HepG2 (cell line): Measurements from ENCODE around the gene DCDC1. TPM values are rescaled to one million over a fixed set of nuclear protein-coding genes. Genes with fewer than 3 reads are reported as not detected.

Source experiments
- ATAC-seq: fragments of 200-7000 bp; cut with Tn5 transposase; 3 replicates; pipeline ENCODE4 v1.9.1; 2020; ENCODE audit warnings: mild to moderate bottlenecking, moderate library complexity
- BruUV-seq: library from RNA; stranded (reverse); fragments of 400-500 nt; replicated peaks from 2 replicates; lab custom pipeline; 2021; lab: Mats Ljungman, UMichigan
- CTCF ChIA-PET: fragments of 300-600 bp; formaldehyde crosslinking; extraction: SDS; loops from one replicate; lab custom pipeline; 2021; ENCODE audit warnings: low total read pairs, inconsistent platforms, low intra/inter-chr PET ratio; lab: Yijun Ruan, JAX
- POLR2A ChIA-PET: fragments of 350-600 bp; sonication (Branson Sonifier 250); formaldehyde crosslinking; loops from one replicate; lab custom pipeline; 2020; ENCODE audit warnings: antibody characterized with exemption, inconsistent platforms; lab: Yijun Ruan, JAX
- DNase-seq: peaks from one replicate; pipeline ENCODE4 v3.0.0-alpha.2; 2015; ENCODE audit warnings: low spot score
- FAIRE-seq: peaks from 3 replicates; lab custom pipeline; 2011; peaks lifted over from hg19 to GRCh38; lab: Jason Lieb, UNC
- H2AFZ ChIP-seq: one replicate; pipeline ENCODE4 v1.6.1; 2011; ENCODE audit warnings: low read length, inconsistent platforms
- H3K27ac ChIP-seq: fragments of 300-600 bp; 3 replicates; pipeline ENCODE4 v1.8.0; 2011; ENCODE audit warnings: mixed run types, mild to moderate bottlenecking, mixed read lengths, low read length, inconsistent platforms; ENCODE audit not compliant: insufficient read depth; ENCODE audit errors: extremely low read length
- H3K27me3 ChIP-seq, 2 experiments: fragments of 200-600 bp in 1 of 2; 2 replicates in 1 of 2; 3 replicates in 1 of 2; pipeline versions ENCODE4 v1.6.0 to v1.8.0; 2011; ENCODE audit warnings: low read length in 2 of 2, mild to moderate bottlenecking in 2 of 2, moderate library complexity in 2 of 2, inconsistent platforms in 1 of 2; ENCODE audit not compliant: insufficient read depth in 2 of 2, control insufficient read depth in 1 of 2
- H3K36me3 ChIP-seq, 2 experiments: fragments of 200-600 bp in 1 of 2; replicated peaks in 1 of 2; 2 replicates in 1 of 2; 3 replicates in 1 of 2; pipeline versions ENCODE4 v1.5.1 to v1.8.0; 2011; ENCODE audit warnings: low read length in 2 of 2, inconsistent platforms in 1 of 2; ENCODE audit not compliant: insufficient read depth in 2 of 2, control insufficient read depth in 1 of 2
- H3K4me1 ChIP-seq: 2 replicates; pipeline ENCODE4 v1.5.1; 2012; ENCODE audit warnings: low read length, inconsistent platforms; ENCODE audit not compliant: insufficient read depth
- H3K4me2 ChIP-seq: 2 replicates; pipeline ENCODE4 v1.6.0; 2011; ENCODE audit warnings: low read depth, low read length, inconsistent platforms
- H3K4me3 ChIP-seq, 3 experiments: fragments of 200-600 bp in 1 of 3; sonication (generic), shearing (Covaris generic) in 1 of 3; replicated peaks in 1 of 3; 2 replicates each; pipeline ENCODE4 v1.5.1; 2011 to 2016; ENCODE audit warnings: low read length in 3 of 3, inconsistent platforms in 2 of 3, low read depth in 2 of 3, mild to moderate bottlenecking in 2 of 3, control low read depth in 1 of 3, mixed read lengths in 1 of 3; ENCODE audit not compliant: insufficient read depth in 1 of 3
- H3K79me2 ChIP-seq: one replicate; pipeline ENCODE4 v1.6.1; 2011; ENCODE audit warnings: low read length, inconsistent platforms; ENCODE audit not compliant: insufficient read depth
- H3K9ac ChIP-seq: 2 replicates; pipeline ENCODE4 v1.6.0; 2011; ENCODE audit warnings: mild to moderate bottlenecking, low read depth, low read length, inconsistent platforms; ENCODE audit not compliant: insufficient read depth
- H3K9me3 ChIP-seq: 2 replicates; pipeline ENCODE4 v1.5.1; 2012; ENCODE audit warnings: mild to moderate bottlenecking, low read length
- H4K20me1 ChIP-seq: 2 replicates; pipeline ENCODE4 v1.6.0; 2011; ENCODE audit warnings: inconsistent platforms, mild to moderate bottlenecking, low read length, moderate library complexity; ENCODE audit not compliant: insufficient read depth
- BORCS8-MEF2B ChIP-seq: sonication (generic); formaldehyde crosslinking; IDR thresholded peaks from 2 replicates; pipeline ENCODE4 v1.8.0; 2022; ENCODE audit warnings: mild to moderate bottlenecking, missing genetic modification reagents
- CBFB ChIP-seq: sonication (generic); formaldehyde crosslinking; IDR thresholded peaks from 2 replicates; pipeline ENCODE4 v1.4.0; 2020; ENCODE audit warnings: missing genetic modification reagents
- EP300 ChIP-seq, 3 experiments: sonication (generic) in 1 of 3; formaldehyde crosslinking in 1 of 3; IDR thresholded peaks; 2 replicates each; pipeline versions ENCODE4 v1.5.1 to v1.6.1; 2011 to 2020; ENCODE audit warnings: low read depth in 2 of 3, low read length in 2 of 3, borderline replicate concordance in 1 of 3, improper control_type of control experiment in 1 of 3, mild to moderate bottlenecking in 1 of 3, missing genetic modification reagents in 1 of 3, moderate library complexity in 1 of 3
- FOXA1 ChIP-seq, 2 experiments: fragments of 450-650 bp in 1 of 2; sonication (generic) in 1 of 2; formaldehyde crosslinking in 1 of 2; IDR thresholded peaks; 2 replicates each; pipeline versions ENCODE4 v1.4.0 to v1.6.1; 2016 to 2020; ENCODE audit warnings: missing genetic modification reagents in 1 of 2
- HMG20B ChIP-seq: conservative IDR thresholded peaks from 2 replicates; pipeline ENCODE4 v1.6.1; 2016; ENCODE audit warnings: missing genetic modification reagents, missing compliant biosample characterization
- STAT6 ChIP-seq: sonication (generic); formaldehyde crosslinking; IDR thresholded peaks from 2 replicates; pipeline ENCODE4 v1.4.0; 2020; ENCODE audit warnings: missing genetic modification reagents, mild to moderate bottlenecking, borderline replicate concordance
- TRAFD1 ChIP-seq: sonication (generic); formaldehyde crosslinking; IDR thresholded peaks from 2 replicates; pipeline ENCODE4 v1.5.1; 2020; ENCODE audit warnings: missing genetic modification reagents, mild to moderate bottlenecking, borderline replicate concordance
- TRIM24 ChIP-seq: sonication (generic); formaldehyde crosslinking; IDR thresholded peaks from 2 replicates; pipeline ENCODE4 v1.8.0; 2022; ENCODE audit warnings: mild to moderate bottlenecking, missing genetic modification reagents
- ZBTB38 ChIP-seq: sonication (generic); formaldehyde crosslinking; IDR thresholded peaks from 2 replicates; pipeline ENCODE4 v1.5.1; 2020; ENCODE audit warnings: mild to moderate bottlenecking, missing genetic modification reagents
- ZBTB46 ChIP-seq: sonication (generic); formaldehyde crosslinking; IDR thresholded peaks from 2 replicates; pipeline ENCODE4 v1.4.0; 2020; ENCODE audit warnings: mild to moderate bottlenecking, missing genetic modification reagents, borderline replicate concordance
- ZNF33B ChIP-seq: sonication (generic); formaldehyde crosslinking; IDR thresholded peaks from 2 replicates; pipeline ENCODE4 v1.5.1; 2020; ENCODE audit warnings: mild to moderate bottlenecking, missing genetic modification reagents
- ZNF569 ChIP-seq: sonication (generic); formaldehyde crosslinking; IDR thresholded peaks from 2 replicates; pipeline ENCODE4 v1.5.0; 2020; ENCODE audit warnings: mild to moderate bottlenecking, missing genetic modification reagents, moderate library complexity, borderline replicate concordance
- ZNF615 ChIP-seq: sonication (generic); formaldehyde crosslinking; IDR thresholded peaks from 2 replicates; pipeline ENCODE4 v1.5.0; 2020; ENCODE audit warnings: mild to moderate bottlenecking, missing genetic modification reagents, borderline replicate concordance
- WGBS: methylation state at CpG from one replicate; pipeline ENCODE4 v1.1.6; 2017; ENCODE audit warnings: low lambda C conversion rate; 5-methylcytosine and 5-hydroxymethylcytosine counted together
- in situ Hi-C: cut with HindIII; loops from 2 replicates; pipeline ENCODE4 v1.10.0; 2017; ENCODE audit warnings: low pct_unique_long_range_greater_than_20kb; ENCODE audit not compliant: extremely low pct_ligation_motif_present
- intact Hi-C: fragments of 100-400 bp; cut with micrococcal nuclease; formaldehyde crosslinking; loops from one replicate; pipeline ENCODE4 v1.10.0; 2022; ENCODE audit not compliant: unreplicated experiment
- polyA plus RNA-seq, 8 experiments: library from polyadenylated mRNA; depleted of rRNA in 3 of 8; stranded (reverse) in 7 of 8; unstranded in 1 of 8; fragments of >200 nt; fragmentation: Illumina TruSeq in 4 of 8; extraction: Trizol in 4 of 8; gene quantifications; 2 replicates each; pipeline versions ENCODE4 v1.2.1 to v1.2.3, GENCODE V29; 2011 to 2016; ENCODE audit warnings: low read depth in 4 of 8, missing spikeins in 1 of 8, mixed read lengths in 1 of 8; ENCODE audit not compliant: insufficient read depth in 1 of 8
- total RNA-seq, 5 experiments: library from RNA; depleted of rRNA; stranded (reverse); fragments of >200 nt; fragmentation: Illumina TruSeq; extraction: Trizol; gene quantifications; 2 replicates each; pipeline ENCODE4 v1.2.3, GENCODE V29; 2016; ENCODE audit warnings: low read depth in 1 of 5

DCDC1 gene
- total and polyA plus RNA-seq, 2 of the 13 experiments (the other 11 are each of a cell fraction or from before 2014, with no cell fraction given): 0.12 to 0.27 TPM

- no peak for TF ChIP-seq TRAFD1 (CRISPR knock-in tag)
- TF ChIP-seq ZNF33B (CRISPR knock-in tag): no peak
These were observed 115.1 kb downstream of the DCDC1 start (continued) for GRCh38 chr11:31254415-31254814.

DNA sequence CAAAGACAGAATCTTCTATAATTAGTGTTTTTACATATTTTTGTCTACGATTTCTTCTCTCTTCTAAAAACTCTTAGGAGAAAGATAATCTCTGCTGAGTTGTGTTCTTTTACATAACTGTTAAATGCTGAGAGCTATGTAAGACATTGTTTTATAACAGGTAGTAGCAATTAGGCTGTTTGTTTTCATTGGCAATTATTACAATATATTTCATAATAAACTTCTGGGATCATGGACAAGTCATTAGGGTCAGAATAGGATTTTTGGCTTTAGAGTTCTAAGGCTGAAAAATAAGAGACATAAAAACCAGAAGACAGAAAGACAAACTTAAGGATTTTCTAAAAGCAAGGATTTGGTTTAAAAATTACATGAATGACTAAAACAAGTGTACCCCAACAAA is 120.8 kb downstream of the DCDC1 start:
- H3K27ac ChIP-seq: no peak overlapping the region
- 6% methylated on average over 1 of the region's 1 CpG for WGBS
- H3K27me3 ChIP-seq: no peaks in the 10 kb centered on the region
- H3K4me3 ChIP-seq: no peak overlapping the region
- DNase-seq (no peak), ATAC-seq (no peak), FAIRE-seq (no peak)
- in situ Hi-C loops: loop anchor here (10.0 to 25.0 kb wide), 3 partner anchors 626 to 914 kb away; no protein-coding TSS in a partner anchor
- H3K9me3 ChIP-seq: no peaks in the 10 kb centered on the region
- no peaks in the 10 kb centered on the region for H3K36me3 ChIP-seq
- no peak overlapping the region for H3K9ac ChIP-seq
- no peaks in the 10 kb centered on the region for H3K79me2 ChIP-seq
- no peak overlapping the region for H3K4me2 ChIP-seq
- CTCF ChIA-PET: no interaction called here
- no peaks in the 10 kb centered on the region for H3K4me1 ChIP-seq
- POLR2A ChIA-PET: no interaction called here
- no peak overlapping the region for H2AFZ ChIP-seq
- BruUV-seq: no TSS peak
- intact Hi-C loops: no loop called here
- H4K20me1 ChIP-seq: no peaks in the 10 kb centered on the region
- TF ChIP-seq BORCS8-MEF2B (CRISPR knock-in tag) (no peak), CBFB (no peak), EP300 (IDR thresholded peaks at IDR 0.05; ENCODE audit: low read depth in 2 of 2, low read length in 2 of 2) (no peak), EP300 (CRISPR knock-in tag; IDR thresholded peaks at IDR 0.05; ENCODE audit: borderline replicate concordance) (no peak), ZNF615 (CRISPR knock-in tag) (no peak), ZBTB38 (no peak), ZBTB46 (CRISPR knock-in tag) (no peak), TRIM24 (CRISPR knock-in tag) (no peak), ZNF569 (CRISPR knock-in tag) (no peak), STAT6 (CRISPR knock-in tag) (no peak), HMG20B (no peak), FOXA1 (IDR thresholded peaks at IDR 0.05) (no peak), FOXA1 (CRISPR knock-in tag; IDR thresholded peaks at IDR 0.05) (no peak)
